GM12874 (cell line): ENCODE data around the gene FGFBP1.

Source experiments
- CTCF ChIP-seq: IDR thresholded peaks from 2 replicates; pipeline ENCODE4 v1.5.1; 2011; ENCODE audit warnings: low read depth, mild to moderate bottlenecking, control low read depth, low read length, moderate library complexity; ENCODE audit not compliant: insufficient read depth

The FGFBP1 gene

GRCh38 chr4:15930314-15930713 lies 8.2 kb downstream of the FGFBP1 start:
- no peak for TF ChIP-seq CTCF

- TF ChIP-seq CTCF = no peak
Observed at GRCh38 chr4:15929540-15929939, 9.0 kb downstream of the FGFBP1 start.

GRCh38 chr4:15928883-15929282 lies 9.7 kb downstream of the FGFBP1 start:
- no peak for TF ChIP-seq CTCF

- TF ChIP-seq CTCF = no peak
Observed at GRCh38 chr4:15926486-15926885, 12.1 kb downstream of the FGFBP1 start.

- TF ChIP-seq CTCF = no peak
Observed at GRCh38 chr4:15925830-15926229, 12.7 kb downstream of the FGFBP1 start.

- TF ChIP-seq CTCF = no peak
Observed at GRCh38 chr4:15921592-15921932, 17.0 kb downstream of the FGFBP1 start.

GRCh38 chr4:15920723-15921591 lies 17.6 kb downstream of the FGFBP1 start:
- TF ChIP-seq CTCF = no peak
